TTC549 (cell line): ENCODE measurements around the gene ALOX15B.
"Not testable (repeated sequence)": the region's sequence is repeated elsewhere in the genome, so short reads cannot be mapped to it uniquely, and the experiment has no call there.

Source experiments
- FAIRE-seq: peaks from 2 replicates; lab custom pipeline; 2012; peaks lifted over from hg19 to GRCh38; lab: Jason Lieb, UNC

The ALOX15B gene

DNA sequence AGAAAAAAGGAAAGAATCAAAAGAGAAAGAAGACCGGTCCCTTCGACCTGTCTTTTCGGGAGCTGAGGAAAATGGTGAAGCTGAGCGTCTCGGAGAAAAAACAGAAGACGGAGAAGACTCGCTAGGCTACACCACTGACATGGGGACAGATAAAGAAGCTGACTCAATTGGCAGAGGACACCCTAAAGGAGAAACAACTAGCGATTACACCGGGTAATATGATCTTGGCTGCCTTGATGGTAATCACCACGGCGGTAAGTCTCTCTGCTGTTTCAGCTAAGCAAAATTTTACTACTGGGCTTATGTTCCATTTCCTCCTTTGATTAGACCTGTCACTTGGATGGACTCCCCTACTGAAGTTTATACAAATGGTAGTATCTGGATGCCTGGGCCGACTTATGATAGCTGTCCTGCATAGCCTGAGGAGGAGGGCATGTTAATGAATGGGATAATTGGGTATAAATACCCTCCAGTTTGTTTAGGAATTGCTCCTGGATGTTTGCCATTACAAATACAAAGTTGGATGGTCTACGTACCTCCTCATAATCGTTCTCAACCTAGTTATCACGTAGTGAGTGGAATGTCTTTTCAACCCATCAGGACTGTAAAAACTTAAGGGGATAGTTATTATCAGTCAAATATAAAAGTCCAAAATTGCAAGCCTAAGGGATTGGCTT, 24.1 kb downstream of the ALOX15B start:
- no peak for FAIRE-seq

GRCh38 chr17:8063761-8064534, 25.1 kb downstream of the ALOX15B start:
- FAIRE-seq = no peak

DNA sequence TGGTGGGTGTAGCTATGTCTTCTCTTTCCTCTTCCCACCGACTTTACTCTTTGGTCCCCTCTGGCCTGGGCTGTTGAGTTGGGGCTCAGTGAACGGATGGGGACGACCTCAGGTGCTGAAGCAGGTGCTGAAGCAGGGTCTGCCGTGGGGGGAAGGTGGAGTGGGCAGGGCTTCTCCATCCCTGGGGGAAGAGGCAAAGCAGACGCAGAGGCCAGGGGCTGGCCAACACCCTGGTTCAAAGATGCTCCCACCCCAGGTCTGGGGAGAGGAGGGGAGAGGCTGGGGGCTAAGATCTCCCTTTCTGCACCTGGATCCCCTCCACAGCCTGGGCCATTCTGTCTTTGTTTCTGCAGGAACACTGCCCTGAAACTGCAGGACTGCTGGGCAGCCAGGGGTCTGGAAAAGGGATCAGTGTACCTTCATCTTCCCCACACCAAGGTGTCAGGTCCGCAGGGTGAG, 25.7 kb downstream of the ALOX15B start:
- FAIRE-seq = no peak

DNA sequence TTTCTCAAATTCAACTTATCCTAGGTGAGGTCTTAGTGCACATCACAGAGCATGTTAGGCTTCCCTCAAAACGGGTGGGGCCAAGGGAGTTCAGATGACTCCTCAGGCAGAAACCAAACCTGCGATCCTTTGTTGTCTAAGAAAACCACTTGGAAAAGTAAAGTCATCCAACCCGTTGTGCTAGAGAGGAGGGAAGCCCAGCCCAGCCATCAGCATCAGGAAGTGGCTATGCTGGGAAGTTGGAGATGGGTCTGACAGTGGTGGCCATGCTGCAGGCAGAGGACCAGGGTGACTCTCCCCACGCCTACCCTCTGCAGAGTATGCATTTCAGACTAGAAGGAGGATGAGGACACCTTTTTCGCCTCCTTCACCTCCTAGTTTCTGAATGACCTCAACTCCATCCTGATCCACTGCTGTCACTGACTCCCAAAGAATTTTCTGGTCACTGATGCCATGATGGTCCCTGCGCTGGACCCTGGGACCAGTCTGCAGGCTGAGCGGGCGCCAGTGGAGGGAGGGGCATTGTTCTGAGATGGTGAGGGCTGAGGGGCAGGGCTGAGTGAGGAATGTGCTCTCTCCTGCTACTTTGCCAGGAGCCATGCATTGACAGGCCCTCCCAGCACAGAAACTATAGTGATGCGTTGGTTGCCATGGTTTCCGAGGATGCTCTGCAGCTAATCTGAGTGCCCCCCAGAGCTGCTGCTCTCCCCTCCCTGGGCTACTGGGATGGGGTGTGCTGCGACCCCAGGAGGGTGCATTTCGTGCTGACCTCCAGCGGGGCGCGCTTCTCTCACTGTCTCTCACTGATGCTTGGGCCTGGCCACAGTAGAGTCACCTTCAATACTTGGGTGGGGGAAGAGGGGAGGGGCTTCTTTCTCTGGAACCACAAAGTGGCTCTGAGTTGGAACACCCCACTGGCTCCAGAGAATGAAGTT, 28.2 kb downstream of the ALOX15B start:
- FAIRE-seq = no peak

DNA sequence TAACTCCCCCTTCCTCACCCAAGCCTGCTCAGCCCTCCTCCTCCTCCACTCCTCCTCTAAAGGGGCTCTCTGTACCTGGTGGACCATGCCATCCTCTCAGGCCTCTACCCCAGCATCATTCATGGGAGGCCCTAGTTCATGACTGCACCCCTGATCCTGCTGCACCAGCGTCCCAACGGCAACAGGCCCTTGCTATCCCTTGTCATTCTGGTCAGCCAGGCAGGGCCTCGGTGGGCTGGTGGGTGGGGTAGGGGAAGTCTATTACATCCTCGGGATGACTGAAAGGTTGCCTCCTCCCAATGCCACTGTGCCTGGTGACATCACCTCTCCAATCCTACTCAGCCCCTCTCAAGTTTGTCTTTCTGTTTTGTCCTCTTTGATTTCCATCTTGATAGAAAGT, 28.9 kb downstream of the ALOX15B start:
- no peak for FAIRE-seq

GRCh38 chr17:8068736-8069586, 30.1 kb downstream of the ALOX15B start:
- no peak for FAIRE-seq

GRCh38 chr17:8069587-8069860, 30.7 kb downstream of the ALOX15B start:
- no peak for FAIRE-seq

GRCh38 chr17:8071496-8071895, 32.6 kb downstream of the ALOX15B start:
- no peak for FAIRE-seq

DNA sequence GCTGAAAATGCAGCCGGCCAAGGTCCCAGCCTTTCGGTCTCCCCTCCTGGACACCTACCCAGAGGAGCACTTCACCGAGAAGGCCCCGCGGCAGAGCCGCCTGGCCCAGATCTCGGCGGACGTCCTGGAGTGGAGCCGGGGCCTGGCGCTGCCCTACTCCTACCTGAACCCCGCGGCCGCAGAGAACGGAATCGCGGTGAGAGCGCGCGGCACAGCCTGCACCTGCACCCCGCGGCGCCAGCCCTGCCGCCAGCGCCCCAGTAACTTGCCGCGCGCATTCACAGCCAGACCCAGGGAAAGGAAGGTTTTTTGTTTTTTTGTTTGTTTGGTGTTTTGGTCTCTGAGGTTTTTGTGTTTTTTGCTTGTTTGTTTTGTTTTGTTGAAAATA, 33.5 kb downstream of the ALOX15B start:
- no peak for FAIRE-seq

GRCh38 chr17:8072729-8073461, 34.0 kb downstream of the ALOX15B start:
- FAIRE-seq = no peak

GRCh38 chr17:8073627-8074484, 35.0 kb downstream of the ALOX15B start:
- FAIRE-seq = no peak

- FAIRE-seq = no peak
Observed at GRCh38 chr17:8074554-8074953, 35.7 kb downstream of the ALOX15B start.

DNA sequence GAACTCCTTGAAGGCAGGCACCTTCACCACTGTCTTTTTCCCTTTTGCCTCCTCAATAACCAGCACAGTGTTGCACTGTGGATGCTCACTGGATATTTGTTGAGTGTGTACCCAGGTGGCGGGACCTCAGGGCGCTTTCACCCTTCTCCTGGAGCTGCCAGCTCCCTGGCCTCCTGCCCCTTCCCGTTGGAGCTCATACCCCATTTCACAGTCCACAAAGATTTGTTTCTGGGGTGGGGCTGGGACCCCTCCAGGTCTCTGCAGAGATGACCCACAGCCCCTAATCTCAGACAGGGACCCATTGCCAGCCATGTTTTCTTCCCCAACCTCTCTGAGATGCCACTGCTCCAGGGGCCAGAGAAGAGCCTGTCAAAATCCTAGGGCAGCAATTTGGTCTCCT, 36.2 kb downstream of the ALOX15B start:
- no peak for FAIRE-seq

DNA sequence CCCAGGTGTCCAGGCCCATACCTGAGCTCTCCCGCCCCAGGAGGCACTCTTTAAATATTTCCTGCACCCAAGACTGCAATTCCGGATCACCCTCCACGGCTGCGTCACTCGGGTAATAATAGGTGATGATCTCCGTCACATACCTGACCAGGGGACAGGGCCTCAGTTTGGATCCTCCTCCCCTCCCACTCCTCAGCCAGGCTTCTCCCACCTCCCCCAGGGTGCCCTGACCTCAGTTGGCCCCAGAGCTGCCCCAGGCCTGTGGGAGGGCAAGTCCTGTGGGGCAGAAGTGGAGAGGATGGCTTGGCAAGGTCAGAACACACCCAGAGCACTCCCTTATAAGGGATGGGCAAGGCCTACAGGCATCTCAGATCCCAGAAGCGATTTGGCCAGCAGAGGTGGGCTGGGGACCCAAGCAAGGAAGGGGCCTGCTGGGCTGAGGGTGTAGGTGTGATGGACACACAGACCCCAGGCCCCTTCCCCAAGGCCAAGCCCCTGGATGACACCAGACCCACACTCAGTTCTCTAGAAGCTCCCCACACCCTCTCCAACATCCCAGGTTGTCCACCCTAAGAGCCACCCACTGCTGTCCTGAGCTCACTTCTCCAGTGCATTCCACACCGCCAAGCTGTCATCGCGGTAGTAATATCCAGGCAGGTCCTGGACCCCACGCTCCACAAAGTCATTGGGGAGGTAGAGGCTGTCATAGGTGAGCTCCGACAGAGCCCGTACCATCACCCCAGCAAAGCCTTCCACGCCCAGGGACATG, 36.9 kb downstream of the ALOX15B start:
- FAIRE-seq = no peak

DNA sequence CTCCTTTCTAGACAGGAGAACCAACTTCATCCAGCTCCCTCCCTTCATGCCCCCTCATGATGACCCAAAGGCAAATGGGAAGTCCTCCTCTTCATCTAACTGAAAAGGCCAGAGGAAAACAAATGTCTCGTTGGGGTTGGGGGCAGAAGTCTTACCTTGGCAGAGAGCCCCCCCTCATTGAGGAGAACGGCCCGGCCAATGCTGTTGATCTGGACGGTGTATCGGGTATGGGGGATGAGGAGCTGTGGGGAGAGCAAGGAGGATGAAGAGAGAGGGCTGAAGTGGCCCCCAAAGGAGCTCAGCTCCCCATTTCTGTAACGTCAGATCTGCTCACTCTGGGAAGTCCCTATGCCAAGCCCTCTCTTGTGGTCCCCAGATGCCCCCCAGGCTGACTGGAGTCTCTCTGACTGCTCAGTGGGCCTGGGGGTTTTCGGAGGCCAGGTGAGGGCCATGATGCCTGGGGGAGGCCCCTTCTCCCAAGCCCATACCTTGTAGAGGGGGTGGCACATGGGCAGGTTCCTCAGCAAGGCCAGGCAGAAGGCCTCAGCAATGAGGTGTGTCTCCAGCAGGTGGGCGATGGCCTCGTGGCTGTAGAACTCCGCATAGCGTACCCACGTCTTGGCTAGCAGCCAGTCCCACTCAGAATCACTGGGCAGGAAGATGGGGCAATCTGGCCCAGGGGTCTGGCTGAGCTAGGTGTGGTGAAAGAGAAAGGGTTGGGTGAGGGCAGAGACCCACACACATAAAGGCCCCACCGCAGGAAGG, 37.8 kb downstream of the ALOX15B start:
- no peak for FAIRE-seq

DNA sequence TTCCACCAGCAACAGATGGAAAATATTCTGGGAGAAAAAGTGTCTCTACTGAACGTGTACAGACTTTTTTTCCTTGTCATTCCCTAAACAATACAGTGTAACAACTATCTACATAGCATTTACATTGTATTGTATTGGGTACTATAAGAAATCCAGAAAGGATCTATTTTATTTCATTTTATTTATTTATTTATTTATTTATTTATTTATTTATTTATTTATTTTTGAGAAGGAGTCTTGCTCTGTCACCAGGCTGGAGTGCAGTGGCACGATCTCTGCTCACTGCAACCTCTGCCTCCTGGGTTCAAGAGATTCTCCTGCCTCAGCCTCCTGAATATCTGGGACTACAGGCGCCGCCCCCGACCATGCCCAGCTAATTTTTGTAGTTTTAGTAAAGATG, 39.1 kb downstream of the ALOX15B start:
- FAIRE-seq = not testable (repeated sequence)

- FAIRE-seq = no peak
Observed at GRCh38 chr17:8079291-8080207, 40.7 kb downstream of the ALOX15B start.
